ENCODE data around the gene ABCA4.

DNA sequence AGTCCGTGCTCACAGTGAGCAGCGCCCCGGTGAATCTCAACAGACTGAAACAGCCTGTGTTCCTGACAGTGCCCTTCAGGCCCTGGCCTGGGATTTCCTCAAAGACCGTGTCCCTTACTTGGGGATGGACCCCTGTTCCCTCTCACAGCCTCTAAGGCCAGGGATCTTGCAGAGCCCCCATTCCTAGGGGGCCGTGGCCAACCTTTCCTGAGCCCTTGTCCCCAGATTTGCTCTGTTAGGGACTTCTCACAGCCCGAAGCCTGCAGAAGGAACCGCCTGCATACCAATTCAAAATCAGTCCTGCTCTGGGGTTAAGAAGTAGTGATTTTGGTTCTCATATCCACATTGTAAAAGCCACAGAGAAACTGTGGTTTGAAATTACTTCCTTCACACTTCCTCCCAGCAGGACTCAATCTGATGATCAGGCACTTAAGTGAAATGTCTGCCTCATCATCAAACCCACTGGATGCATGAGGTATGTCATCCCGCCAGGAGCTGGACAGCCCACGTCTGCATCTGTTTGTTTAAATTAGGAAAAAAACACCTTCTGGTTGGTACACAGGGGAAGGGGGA, 14.9 kb downstream of the ABCA4 start:
- TF ChIP-seq, protein P1, sequence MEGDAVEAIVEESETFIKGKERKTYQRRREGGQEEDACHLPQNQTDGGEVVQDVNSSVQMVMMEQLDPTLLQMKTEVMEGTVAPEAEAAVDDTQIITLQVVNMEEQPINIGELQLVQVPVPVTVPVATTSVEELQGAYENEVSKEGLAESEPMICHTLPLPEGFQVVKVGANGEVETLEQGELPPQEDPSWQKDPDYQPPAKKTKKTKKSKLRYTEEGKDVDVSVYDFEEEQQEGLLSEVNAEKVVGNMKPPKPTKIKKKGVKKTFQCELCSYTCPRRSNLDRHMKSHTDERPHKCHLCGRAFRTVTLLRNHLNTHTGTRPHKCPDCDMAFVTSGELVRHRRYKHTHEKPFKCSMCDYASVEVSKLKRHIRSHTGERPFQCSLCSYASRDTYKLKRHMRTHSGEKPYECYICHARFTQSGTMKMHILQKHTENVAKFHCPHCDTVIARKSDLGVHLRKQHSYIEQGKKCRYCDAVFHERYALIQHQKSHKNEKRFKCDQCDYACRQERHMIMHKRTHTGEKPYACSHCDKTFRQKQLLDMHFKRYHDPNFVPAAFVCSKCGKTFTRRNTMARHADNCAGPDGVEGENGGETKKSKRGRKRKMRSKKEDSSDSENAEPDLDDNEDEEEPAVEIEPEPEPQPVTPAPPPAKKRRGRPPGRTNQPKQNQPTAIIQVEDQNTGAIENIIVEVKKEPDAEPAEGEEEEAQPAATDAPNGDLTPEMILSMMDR (IDR thresholded peaks at IDR 0.05), result no peak
- TF ChIP-seq POLR2A (IDR thresholded peaks at IDR 0.05), result no peak
